Endodermal cell (in vitro differentiated cells): ENCODE measurements around the gene HMBS. TPM values are rescaled to one million over a fixed set of nuclear protein-coding genes. Genes with fewer than 3 reads are reported as not detected.
A peak's percentile ranks its signal among the peaks of the same experiment; 100 is the strongest.

ENCODE experiments used
- DNase-seq: peaks from one replicate; pipeline ENCODE4 v3.0.0-alpha.2; 2017
- H3K27ac ChIP-seq: 2 replicates; pipeline ENCODE4 v1.5.1; 2013; ENCODE audit warnings: mild to moderate bottlenecking, low read depth, low read length, moderate library complexity
- H3K27me3 ChIP-seq: 2 replicates; pipeline ENCODE4 v1.6.1; 2013; ENCODE audit warnings: mild to moderate bottlenecking, low read length, moderate library complexity; ENCODE audit not compliant: insufficient read depth, control insufficient read depth, poor library complexity, severe bottlenecking
- H3K36me3 ChIP-seq: 2 replicates; pipeline ENCODE4 v1.7.0; 2013; ENCODE audit warnings: mild to moderate bottlenecking, low read length, moderate library complexity; ENCODE audit not compliant: control insufficient read depth, insufficient read depth
- H3K4me1 ChIP-seq: one replicate; pipeline ENCODE4 v1.7.0; 2013; ENCODE audit warnings: low read length; ENCODE audit not compliant: control insufficient read depth, insufficient read depth
- H3K4me3 ChIP-seq: 2 replicates; pipeline ENCODE4 v1.5.1; 2013; ENCODE audit warnings: mild to moderate bottlenecking, low read length, moderate library complexity
- H3K9ac ChIP-seq: 2 replicates; pipeline ENCODE4 v1.6.1; 2013; ENCODE audit warnings: mild to moderate bottlenecking, low read length, moderate library complexity; ENCODE audit not compliant: poor library complexity, severe bottlenecking; ENCODE audit errors: extremely low read depth
- H3K9me3 ChIP-seq: 2 replicates; pipeline ENCODE4 v1.6.1; 2013; ENCODE audit warnings: mild to moderate bottlenecking, low read length, moderate library complexity; ENCODE audit not compliant: control insufficient read depth
- H3K27ac Mint-ChIP-seq: 2 replicates; pipeline ENCODE4 v1.8.0; 2020; ENCODE audit warnings: mixed read lengths
- H3K27me3 Mint-ChIP-seq: 2 replicates; pipeline ENCODE4 v1.8.0; 2021; ENCODE audit warnings: mild to moderate bottlenecking, mixed read lengths; ENCODE audit not compliant: insufficient read depth
- H3K36me3 Mint-ChIP-seq: 2 replicates; pipeline ENCODE4 v1.8.0; 2020; ENCODE audit warnings: low read depth, mixed read lengths
- H3K4me1 Mint-ChIP-seq: 2 replicates; pipeline ENCODE4 v1.8.0; 2020; ENCODE audit warnings: mixed read lengths
- H3K4me3 Mint-ChIP-seq: 2 replicates; pipeline ENCODE4 v1.8.0; 2020; ENCODE audit warnings: mild to moderate bottlenecking, moderate library complexity, mixed read lengths
- H3K9me3 Mint-ChIP-seq: 2 replicates; pipeline ENCODE4 v1.8.0; 2020; ENCODE audit warnings: mild to moderate bottlenecking, mixed read lengths
- WGBS, 2 experiments: methylation state at CpG; one replicate each; pipeline versions ENCODE4 v1.1.5 to v1.1.7; 2013; ENCODE audit warnings: missing lambda C conversion rate in 2 of 2, mixed read lengths in 1 of 2; ENCODE audit not compliant: insufficient coverage in 1 of 2, insufficient read length in 1 of 2; 5-methylcytosine and 5-hydroxymethylcytosine counted together
- total RNA-seq, 2 donors: library from RNA; stranded (reverse); fragmentation: NEBNext Ultra II Directional in 1 of 2; extraction: Animal tissue kit (Norgen Biotek cat#: 25700) in 1 of 2; gene quantifications; 2 replicates in 1 of 2; 3 replicates in 1 of 2; pipeline ENCODE4 v1.2.1, GENCODE V29; 2021
- TF ChIP-seq, protein P1 (sequence below): fragments of 200-600 bp; sonication (generic); conservative IDR thresholded peaks from 2 replicates; pipeline ENCODE4 v1.5.0; 2021; ENCODE audit warnings: antibody characterized with exemption, mild to moderate bottlenecking

HMBS gene
- total RNA-seq, 2 donors from 2014 or later = 45.9 to 54.8 TPM

DNA sequence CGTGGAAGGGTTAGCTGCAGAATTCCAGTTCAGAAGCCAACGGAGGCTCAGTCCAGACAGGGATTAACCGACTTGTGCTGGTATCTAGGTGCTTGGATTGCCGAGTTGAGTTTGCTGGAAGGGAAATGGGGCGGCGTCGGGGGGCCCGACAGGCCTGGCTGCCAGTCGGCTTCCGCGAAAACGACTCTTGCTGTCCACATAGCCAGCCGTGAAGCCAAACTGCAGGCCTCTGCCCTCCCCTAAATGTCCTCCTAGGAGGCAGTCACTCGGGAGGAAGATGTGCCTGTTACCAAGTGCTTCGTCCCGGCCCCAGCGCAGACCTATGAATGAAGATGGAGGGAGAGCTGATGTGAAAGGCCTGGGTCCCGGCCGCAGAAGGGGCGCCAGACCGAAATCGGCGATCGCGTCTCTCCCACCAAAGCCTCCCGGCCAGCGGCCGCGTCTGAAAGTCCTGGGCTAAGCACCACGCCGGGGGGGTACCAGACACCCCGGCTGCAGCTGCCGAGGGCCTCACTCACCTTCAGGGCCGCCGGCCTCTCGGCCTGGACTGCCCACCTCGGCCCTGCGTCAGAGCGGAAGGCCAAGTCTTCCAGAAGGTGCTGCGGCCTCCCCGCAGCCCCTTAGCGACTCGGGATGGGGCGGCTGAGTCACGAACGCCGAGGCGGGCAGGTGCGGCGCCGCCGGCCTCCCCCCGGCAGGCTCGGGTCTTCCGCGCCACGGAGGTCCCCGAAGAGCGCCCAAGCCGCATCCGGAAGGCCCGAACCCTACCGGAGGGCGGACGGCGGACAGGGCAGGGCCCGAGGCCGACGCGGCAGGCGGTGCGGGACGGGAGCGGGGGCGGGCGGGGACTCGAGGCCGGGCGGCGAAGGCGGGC, 9.5 kb downstream of the HMBS start:
- Mint-ChIP-seq H3K9me3 (no peaks in the 10 kb centered on the region), H3K4me1 (peaks cover 15% of the 10 kb centered on the region), H3K27me3 (no peaks in the 10 kb centered on the region), H3K27ac (peak overlapping the region; percentile 95), H3K36me3 (peaks cover 46% of the 10 kb centered on the region), H3K4me3 (peak overlapping the region; percentile 93)
- H3K4me3 ChIP-seq = peak overlapping the region; percentile 97
- TF ChIP-seq, protein P1, sequence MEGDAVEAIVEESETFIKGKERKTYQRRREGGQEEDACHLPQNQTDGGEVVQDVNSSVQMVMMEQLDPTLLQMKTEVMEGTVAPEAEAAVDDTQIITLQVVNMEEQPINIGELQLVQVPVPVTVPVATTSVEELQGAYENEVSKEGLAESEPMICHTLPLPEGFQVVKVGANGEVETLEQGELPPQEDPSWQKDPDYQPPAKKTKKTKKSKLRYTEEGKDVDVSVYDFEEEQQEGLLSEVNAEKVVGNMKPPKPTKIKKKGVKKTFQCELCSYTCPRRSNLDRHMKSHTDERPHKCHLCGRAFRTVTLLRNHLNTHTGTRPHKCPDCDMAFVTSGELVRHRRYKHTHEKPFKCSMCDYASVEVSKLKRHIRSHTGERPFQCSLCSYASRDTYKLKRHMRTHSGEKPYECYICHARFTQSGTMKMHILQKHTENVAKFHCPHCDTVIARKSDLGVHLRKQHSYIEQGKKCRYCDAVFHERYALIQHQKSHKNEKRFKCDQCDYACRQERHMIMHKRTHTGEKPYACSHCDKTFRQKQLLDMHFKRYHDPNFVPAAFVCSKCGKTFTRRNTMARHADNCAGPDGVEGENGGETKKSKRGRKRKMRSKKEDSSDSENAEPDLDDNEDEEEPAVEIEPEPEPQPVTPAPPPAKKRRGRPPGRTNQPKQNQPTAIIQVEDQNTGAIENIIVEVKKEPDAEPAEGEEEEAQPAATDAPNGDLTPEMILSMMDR = no peak
- 0% methylated on average over 29 to 81 of the region's 81 CpGs for WGBS, 2 experiments
- H3K9me3 ChIP-seq = no peaks in the 10 kb centered on the region
- peak overlapping the region; percentile 93 for H3K9ac ChIP-seq
- peaks cover 67% of the 10 kb centered on the region for H3K36me3 ChIP-seq
- no peaks in the 10 kb centered on the region for H3K27me3 ChIP-seq
- H3K4me1 ChIP-seq = peaks cover 11% of the 10 kb centered on the region
- peak; percentile 64 for DNase-seq
- H3K27ac ChIP-seq = peak overlapping the region; percentile 42

DNA sequence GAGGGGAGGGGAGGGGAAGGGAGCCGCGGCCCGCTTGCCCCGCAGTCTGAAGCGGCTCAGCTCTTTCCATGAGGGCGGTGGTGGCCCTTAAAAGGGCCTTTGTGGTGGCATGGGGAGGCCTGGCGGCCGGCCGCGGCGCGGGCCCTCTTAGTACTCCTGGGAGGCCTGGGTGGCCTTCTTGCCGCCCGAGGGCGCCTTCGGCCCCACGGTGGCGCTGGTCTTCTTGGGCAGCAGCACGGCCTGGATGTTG, 10.1 kb downstream of the HMBS start:
- DNase-seq = no peak
- Mint-ChIP-seq H3K27me3 (no peaks in the 10 kb centered on the region), H3K36me3 (peaks cover 46% of the 10 kb centered on the region)

DNA sequence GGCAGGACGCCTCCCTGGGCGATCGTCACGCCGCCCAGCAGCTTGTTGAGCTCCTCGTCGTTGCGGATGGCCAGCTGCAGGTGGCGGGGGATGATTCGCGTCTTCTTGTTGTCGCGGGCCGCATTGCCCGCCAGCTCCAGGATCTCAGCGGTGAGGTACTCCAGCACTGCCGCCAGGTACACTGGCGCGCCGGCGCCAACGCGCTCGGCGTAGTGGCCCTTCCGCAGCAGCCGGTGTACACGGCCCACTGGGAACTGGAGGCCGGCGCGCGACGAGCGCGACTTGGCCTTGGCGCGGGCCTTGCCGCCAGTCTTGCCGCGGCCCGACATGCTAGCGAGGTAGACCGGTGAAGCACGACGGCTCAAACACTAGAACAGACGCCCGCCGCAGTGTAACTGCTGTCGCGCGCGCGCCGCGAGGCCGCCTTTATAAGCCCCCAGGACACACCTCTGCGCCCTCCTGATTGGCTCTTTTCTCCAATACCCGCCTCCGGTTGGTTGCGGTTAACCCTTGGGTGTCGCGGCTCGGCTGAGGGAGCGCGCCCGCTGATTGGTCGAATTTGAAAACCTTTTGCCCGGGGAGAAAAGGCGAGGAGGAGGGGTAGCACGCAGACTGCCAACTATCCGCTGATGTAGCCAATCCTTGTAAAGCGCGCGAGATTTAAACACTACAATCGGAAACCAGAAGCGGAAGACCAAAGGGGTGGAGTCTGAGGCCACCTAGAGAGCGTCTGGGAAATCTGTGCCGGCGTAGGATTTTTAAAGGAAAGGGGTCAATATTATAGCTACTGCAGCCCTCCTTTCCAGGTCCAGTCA, 10.6 kb downstream of the HMBS start:
- peak; percentile 100 for DNase-seq
- peak overlapping the region; percentile 97 for H3K4me3 ChIP-seq
- H3K4me3 Mint-ChIP-seq = peak overlapping the region; percentile 93
- TF ChIP-seq, protein P1 = peak; percentile 48
- peaks cover 18% of the 10 kb centered on the region for H3K4me1 Mint-ChIP-seq
- no peaks in the 10 kb centered on the region for H3K27me3 ChIP-seq
- no peaks in the 10 kb centered on the region for H3K9me3 ChIP-seq
- H3K9ac ChIP-seq = peak overlapping the region; percentile 93
- 0% methylated on average over 35 to 79 of the region's 79 CpGs for WGBS, 2 experiments
- H3K27ac ChIP-seq = peak overlapping the region; percentile 87
- no peaks in the 10 kb centered on the region for H3K9me3 Mint-ChIP-seq
- peaks cover 67% of the 10 kb centered on the region for H3K36me3 ChIP-seq
- H3K36me3 Mint-ChIP-seq = peaks cover 50% of the 10 kb centered on the region
- peak overlapping the region; percentile 95 for H3K27ac Mint-ChIP-seq
- H3K4me1 ChIP-seq = peaks cover 11% of the 10 kb centered on the region
- no peaks in the 10 kb centered on the region for H3K27me3 Mint-ChIP-seq

More for the DNA sequence above, 10.1 kb downstream of the HMBS start:
- H3K4me3 Mint-ChIP-seq = peak overlapping the region; percentile 93
- Histone ChIP-seq H3K4me3 (peak overlapping the region; percentile 97), H3K27ac (no peak overlapping the region), H3K4me1 (peaks cover 11% of the 10 kb centered on the region), H3K9me3 (no peaks in the 10 kb centered on the region), H3K27me3 (no peaks in the 10 kb centered on the region), H3K9ac (peak overlapping the region; percentile 93), H3K36me3 (peaks cover 67% of the 10 kb centered on the region)
- peak overlapping the region; percentile 95 for H3K27ac Mint-ChIP-seq
- peaks cover 15% of the 10 kb centered on the region for H3K4me1 Mint-ChIP-seq
- H3K9me3 Mint-ChIP-seq = no peaks in the 10 kb centered on the region
- TF ChIP-seq, protein P1 = peak; percentile 83
- 0 to 2% methylated on average over 10 to 19 of the region's 19 CpGs for WGBS, 2 experiments
